HCEC 1CT (cell line): ENCODE measurements around the gene MRPL27.

Experiments used
- DNase-seq: peaks from one replicate; pipeline ENCODE4 v3.0.0-alpha.2; 2017

MRPL27 gene

DNA sequence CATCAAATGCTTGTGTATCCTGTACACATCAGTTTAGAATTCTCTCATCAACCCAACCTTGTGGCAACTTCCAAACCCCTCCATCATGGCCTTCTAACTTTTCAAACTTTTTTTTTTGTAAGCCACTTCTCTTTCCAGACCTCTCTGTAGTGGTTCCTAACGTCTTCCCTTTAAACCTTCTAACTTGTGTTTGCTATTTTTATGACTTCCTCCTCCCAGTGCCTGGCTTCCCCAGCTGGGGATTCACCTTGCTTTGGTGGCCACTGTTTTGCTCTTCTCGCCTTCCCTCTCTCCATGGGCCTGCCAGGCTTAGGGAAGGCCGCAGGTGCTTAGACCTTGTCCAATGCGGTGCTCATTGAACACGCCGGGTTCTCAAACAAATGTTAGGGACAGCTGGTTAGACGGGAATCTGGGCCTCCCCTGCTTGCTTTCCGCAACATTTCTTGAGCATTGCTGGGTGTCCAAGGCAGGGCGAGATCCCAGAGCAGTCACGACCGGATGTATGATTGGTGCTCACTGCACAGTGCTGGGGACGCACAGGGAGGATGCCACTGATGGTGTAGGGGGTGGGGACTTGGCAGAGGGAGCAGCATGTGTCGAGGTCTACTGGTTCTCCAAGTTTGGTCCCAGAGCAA lies 28.1 kb downstream of the MRPL27 start:
- DNase-seq = no peak

DNA sequence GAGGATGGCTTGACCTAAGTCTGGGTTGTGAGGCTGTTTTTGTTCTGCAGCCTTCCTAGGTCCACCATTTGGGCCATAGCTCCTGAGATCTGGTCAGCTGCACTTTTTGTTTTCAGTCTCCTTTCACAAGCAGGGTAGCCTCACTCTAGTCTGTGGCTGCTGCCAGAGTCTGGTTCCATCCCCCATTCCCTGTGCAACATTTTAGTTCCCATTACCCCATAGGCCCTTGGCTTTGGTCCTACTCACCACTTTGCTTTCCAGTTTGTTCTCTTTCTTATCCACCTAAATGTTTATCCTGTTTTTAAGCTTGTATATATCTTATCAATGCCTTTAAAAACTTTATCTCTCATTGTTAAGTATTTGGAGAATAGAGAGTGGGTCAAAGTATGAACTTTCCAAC lies 33.6 kb downstream of the MRPL27 start:
- no peak for DNase-seq

DNA sequence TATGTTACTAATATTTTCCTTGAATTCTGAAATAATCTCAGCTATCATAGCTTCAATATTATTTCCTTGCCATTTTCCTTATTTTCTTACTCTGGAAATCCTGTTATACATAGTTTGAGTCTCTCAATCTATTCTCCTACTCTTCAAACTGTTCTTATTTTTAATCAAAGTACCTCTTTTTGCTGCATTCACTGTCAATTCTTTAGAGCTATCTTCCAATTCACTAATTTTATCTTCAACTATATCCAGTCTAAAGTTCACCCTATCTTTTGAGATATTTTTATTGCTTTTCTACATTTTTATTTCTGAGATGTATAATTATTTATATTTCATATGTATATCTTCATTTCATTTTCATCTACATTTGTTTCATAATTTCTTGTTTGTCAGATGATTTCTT lies 34.3 kb downstream of the MRPL27 start:
- no peak for DNase-seq

DNA sequence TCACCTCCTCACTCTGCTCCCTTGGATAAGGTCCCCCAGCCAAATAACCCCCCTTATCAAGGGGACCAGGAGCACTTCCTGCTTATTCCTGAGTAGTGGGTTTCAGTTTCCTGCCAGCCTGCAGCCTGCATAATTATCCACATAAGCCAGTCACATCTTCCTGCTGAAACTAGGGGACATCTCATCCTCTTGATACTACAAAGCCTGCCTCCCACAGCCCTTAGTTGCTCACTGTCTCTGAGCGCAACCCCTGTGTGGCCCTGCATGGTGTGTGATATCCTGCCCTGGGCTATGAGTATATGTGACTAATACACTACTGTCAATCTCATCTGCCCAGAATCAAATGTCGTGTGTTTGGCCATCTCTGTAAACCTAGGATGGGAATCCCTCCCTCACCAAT lies 35.0 kb downstream of the MRPL27 start:
- no peak for DNase-seq

DNA sequence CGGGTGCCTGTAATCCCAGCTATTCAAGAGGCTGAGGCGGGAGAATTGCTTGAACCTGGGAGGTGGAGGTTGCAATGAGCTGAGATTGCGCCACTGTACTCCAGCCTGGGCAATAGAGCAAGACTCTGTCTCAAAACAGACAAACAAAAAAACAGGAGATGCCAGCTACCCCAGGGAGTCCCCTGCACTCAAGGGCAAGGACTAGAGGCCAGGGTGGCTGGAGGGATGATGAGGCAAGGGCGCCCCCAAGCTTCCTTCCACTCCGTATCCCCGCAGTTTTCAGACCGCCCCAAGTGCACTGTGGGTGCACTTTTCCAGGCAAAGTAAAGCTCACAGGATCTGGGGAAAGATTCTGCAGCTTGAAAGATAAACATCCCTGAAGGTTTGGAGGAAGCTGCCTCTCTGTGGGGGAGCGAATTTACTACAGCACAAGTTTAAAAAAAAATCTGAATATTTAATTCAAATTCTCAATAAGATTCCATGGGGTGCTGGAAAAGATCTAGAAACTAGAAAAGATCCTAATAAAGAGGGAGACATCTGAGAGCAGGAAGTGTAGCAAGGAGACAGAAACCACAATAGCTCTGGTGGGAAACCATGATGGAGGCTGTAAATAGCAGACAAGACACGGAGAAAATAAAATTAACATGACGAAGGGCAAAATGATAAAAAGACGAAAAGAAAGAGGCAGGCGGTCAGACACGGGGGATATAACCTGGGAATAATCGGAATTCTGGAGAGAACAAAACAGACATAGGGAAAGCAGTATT lies 39.5 kb downstream of the MRPL27 start:
- peak; percentile 36 for DNase-seq

DNA sequence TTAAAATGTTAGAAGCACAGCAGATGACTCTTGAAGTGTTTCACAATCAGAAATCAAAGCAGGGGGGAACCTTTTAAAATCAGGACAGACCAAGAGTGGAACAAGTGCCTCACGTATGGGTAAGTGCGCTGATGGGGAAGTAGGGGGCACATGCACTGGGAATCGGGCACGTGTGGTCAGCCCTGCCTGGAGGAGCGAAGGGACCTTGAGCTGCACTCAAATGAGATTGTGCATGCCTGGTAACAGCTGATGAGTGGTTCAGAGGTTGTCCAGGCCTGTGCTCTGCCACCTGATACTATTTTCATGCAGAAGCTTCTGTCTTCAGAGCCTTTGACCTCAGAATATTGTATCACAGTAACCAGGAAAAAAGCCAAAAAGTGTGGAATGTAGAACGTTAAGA lies 40.8 kb downstream of the MRPL27 start:
- no peak for DNase-seq

DNA sequence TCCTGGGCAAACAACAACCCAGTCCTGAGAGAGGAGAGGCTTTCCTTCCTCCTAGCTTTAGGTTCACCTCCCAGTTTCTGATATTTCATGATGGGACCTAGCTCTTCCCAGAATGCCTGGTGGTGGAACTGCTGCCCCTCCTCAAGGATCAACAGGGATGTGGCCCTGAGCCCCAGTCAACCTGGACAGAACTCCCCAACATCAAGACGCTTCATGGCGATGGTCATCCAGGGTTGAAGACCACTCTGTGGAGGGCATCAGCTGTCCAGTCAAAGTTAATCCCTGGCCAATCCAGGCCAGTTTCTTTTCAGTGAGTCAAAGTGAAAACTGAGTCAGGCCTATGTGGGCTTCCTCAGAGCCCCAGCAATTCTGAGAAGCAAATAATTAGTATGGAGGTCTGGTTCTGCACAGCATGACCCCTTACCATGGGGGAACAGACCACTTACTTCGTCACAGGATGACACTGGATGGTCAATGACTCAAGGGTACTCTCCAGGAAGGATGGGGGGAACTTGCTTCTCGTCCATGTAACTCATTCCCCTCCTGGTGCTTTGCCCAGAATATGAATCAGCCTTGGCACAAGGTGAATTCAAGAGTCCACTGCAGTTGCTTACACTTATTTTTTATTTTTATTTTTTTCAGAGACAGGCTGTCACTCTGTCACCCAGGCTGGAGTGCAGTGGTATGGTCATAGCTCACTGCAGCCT lies 41.7 kb downstream of the MRPL27 start:
- peak; percentile 76 for DNase-seq

DNA sequence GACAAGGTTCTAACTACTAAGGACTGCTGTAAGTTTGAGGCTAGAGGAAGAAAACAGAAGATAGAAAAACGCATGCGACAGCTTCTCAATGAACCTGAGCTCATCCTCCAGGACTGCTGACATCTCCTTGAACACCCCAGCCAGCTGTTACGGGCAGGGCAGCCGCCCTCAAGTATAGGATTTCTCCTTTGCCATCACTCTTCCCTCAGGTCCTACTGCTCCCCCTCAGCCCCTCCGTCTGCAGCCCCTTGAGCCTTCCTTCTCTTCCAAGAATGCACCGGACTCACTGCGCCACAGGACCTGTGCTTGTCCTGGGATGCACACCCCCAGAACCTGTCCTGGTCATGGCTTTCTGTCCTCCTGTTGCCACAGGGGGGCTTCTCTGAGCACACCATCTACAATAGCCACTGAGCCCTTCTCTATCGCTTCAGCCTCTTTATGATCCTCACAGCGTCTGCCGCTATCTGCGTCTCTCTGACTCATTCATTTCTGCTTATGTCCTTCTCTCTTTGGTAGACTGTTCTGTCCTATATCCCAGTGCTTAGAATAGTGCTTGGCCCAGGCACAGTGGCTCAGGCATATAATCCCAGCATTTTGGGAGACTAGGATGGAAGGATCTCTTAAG lies 42.7 kb downstream of the MRPL27 start:
- no peak for DNase-seq

DNA sequence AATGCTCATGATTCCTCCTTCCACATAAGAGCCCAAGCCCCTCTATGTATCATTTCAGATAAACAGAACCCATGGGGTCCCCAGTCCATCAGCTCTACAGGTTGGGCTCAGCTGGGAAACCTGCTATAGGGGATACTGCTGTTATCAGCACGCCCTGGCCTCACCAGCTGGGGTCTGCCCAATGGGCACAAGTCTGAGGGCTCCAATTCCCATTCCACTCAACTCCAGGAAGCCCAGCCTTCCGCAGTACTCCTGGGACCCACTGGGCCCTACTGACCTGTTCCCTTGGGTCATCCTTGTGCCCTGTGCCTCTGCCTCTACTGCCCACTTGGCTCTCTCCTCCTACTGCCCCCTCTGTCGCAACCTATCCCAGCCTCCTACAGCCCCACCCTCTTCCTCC lies 43.3 kb downstream of the MRPL27 start:
- no peak for DNase-seq

DNA sequence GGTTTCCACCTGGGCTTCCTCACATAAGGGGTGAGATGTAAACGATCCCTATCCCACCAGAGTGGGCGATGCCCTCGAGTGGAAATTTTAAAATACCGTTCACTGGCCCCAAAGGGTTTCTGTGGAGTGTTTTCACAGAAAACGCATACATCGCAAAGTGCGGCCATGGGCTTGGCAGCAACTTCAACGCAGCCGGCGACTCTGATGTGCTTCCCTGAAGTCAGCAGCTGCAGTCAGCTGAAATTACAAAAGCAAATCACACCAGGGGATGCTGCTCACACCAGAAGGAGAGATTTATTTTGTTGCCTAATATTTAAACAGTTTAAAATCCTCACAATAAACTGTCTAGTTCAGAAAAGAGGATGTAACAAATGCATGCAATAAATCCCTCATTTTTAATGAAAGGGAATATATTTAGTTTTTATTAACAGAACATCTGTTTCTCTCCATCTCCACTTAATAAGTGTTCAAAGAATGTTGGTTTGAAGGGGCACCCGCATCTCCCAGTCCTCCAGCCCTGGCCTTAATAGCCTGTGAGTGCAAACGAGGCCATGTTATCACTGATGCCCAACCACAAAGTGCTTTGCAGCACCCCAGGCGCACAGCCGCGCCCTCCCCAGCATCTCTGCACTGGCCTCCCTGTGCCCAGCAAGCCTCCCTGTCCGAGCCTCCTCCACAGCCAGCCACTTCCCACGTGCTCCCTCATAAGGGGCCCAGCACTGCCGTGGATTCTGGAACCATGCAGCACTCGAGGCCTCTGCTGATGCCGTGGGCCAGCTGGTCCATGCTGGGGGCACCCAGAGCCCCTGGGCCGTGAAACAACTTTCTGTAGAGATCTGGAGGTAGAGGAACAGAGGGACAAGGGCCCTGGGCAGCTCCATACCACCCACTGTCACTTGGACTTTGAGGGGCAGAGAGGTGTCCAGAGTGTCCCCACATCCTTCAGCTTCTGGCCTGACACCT lies 44.3 kb downstream of the MRPL27 start:
- DNase-seq = no peak

DNA sequence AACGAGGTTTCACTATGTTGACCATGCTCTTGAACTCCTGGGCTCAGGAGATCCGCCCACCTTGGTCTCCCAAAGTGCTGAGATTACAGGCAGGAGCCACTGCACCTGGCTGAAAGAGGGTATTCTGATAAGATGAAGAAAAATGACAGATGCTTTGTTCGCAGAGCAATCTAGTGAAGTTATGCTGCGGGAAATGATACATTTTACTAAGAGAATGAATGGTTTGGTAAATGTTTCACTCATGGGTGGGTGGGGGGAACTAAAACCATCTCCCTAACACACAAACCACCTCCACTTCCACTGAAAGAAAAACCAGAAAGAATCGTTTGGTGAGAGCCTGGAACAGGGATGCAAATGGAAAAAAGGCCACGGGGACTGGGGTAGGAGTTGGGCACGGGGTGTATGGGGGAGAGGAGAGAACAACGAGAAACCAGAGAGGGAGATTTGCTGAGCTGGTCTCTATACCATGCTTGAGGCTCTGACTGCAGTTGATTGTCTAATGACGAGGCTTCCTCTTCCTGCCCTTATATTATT lies 46.1 kb downstream of the MRPL27 start:
- no peak for DNase-seq

DNA sequence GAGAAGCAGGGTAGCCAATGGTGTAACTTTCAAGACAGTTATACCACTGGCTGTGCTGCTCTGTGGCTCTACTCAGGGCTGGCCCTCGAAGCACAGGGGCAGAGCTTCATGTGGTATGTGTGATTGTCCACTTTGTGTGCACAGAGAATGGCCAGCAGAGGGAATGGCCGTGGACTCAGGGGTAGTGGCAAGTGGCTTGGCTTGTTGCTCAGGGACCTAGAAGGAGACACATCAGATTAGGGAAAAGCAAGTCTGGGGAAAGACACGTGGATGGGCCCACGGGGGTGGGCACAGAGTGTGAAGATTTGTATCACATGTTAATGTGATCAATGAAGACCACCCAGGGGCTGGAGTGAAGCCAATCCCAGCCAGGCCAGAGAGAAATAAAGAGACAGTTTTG lies 47.1 kb downstream of the MRPL27 start:
- DNase-seq = no peak

DNA sequence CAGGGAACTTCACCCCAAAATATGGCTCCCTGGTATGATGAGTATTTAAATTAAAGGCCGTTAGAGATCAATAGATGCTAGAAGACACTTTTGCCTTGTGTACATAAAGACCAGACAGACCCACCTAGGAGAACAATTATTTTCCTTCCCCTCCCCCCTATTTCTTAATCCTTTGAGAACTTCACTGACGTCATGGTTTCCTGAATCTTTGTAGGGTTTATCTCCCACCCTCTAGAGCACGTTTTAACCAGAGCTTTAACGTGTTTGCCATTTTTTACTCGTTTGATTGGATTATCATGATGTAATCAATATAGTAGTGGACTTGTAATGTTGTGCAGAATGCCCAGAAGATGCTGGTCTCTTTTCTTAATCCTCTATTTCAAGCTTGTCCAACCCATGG lies 49.9 kb downstream of the MRPL27 start:
- no peak for DNase-seq

DNA sequence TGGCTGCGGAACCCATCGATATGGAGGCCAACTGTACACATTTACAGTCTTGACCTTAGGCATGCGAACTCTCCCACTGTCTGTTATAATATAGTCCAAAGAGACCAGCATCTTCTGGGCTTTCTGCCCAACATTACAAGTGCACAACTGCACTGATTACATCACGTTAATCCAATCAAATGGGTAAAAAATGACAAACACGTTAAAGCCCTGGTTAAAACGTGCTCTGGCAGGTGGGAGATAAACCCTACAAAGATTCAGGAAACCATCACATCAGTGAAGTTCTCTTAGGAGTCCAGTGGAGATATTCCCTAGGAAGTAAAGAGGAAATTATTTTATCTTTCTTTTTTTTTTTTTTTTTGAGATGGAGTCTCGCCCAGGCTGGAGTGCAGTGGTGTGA lies 50.7 kb downstream of the MRPL27 start:
- DNase-seq = no peak

DNA sequence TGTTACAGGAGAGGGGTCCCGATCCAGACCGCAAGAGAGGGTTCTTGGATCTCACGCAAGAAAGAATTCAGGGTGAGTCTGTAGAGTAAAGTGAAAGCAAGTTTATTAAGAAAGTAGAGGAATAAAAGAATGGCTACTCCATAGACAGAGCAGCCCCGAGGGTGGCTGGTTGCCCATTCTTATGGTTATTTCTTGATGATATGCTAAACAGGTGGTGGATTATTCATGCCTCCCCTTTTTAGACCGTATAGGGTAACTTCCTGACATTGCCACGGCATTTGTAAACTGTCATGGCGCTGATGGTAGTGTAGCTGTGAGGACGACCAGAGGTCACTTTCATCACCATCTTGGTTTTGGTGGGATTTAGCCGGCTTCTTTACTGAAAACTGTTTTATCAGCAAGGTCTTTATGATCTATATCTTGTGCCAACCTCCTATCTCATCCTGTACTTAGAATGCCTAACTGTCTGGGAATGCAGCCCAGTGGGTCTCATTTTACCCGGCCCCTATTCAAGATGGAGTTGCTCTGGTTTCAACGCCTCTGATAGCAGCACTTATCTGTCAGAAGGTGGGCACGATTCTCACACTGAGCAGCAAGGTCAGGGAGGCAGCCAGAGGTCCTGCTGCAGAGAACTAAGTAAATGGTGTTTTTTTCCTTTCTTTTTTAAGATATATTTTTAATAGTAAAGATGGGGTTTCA lies 53.5 kb downstream of the MRPL27 start:
- no peak for DNase-seq

DNA sequence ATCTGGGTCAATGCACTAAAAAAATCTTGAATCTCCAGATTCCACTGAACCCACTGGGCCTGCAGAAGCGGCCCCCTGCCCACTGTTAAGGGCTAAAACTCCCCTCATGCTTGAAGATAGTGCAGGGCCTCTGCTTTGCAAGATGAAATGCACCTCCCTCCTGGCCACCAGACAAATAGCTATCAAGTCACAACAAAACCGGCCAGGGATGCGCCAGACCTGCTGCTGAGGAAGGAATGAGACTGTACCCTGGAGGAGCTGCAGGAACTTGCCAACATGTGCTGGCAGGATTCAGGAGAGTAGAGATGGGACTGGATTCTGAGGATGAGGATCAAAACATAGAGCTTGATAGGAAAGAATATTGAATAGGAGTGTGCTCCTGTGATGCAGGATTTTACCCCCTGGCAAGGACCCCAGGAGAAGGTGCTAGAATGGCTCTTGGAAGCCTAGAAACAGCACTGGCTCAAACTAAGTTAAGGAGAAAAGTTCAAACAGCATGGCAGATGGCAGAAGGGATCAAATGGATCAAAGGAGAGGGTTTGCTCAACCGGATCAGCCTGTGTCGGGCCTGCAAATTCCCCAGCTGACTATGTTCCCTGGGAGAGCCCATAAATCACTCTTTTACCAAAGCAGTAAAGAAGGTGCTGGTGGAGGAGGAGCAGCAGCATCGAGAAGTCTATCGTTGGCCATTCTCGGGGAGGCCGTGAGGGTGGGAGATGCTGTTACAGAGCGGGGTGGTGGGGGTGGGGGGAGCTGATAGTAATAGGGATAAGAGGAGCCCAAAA lies 54.3 kb downstream of the MRPL27 start:
- DNase-seq = no peak
